ENCODE data around the gene ELOVL5.

- TF ChIP-seq CTCF (IDR thresholded peaks at IDR 0.05) (no peak), POLR2A (IDR thresholded peaks at IDR 0.05) (no peak)
These were observed 45.9 kb downstream of the ELOVL5 start for GRCh38 chr6:53302678-53303360.
